EL (cell line): ENCODE data around the gene TACR1.
"Not testable (repeated sequence)": the region's sequence is repeated elsewhere in the genome, so short reads cannot be mapped to it uniquely, and the experiment has no call there.

ENCODE experiments used
- DNase-seq: peaks from one replicate; pipeline ENCODE4 v3.0.0-alpha.2; 2016

Gene TACR1

DNA sequence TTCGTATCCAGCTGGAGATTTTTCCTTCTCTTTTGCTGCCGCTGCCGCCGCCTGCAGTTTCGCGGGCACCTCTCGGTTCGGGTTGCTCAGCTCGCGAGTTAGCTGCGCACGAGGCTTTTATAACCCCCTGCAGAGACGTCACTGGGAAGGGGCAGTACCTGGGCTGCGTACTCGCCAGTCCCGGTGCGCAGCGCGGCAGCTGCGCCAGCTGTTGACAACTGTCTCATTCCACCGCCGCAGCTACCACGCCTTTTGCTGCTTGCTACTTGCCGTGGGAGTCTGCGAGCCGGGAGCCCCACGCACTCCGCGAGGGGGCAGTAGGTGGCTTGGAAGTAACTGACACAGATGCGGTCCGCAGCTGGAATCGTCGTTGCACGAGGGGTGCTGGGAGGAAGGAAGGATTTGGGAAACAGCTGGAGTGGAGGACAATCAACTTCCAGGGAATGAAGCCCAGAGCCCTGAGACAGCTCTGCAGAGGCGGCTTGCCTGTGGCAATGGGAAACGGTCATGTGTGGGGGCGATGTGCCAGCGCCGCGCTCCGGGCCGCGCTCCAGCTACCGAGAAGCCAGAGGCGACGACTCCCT, at the start of gene TACR1:
Gene TACR1, minus strand, starts transcription at position 93 of the 584 bp plus-strand sequence. CDS start 586 bp downstream, outside the sequence.
- peak; percentile 73 for DNase-seq

DNA sequence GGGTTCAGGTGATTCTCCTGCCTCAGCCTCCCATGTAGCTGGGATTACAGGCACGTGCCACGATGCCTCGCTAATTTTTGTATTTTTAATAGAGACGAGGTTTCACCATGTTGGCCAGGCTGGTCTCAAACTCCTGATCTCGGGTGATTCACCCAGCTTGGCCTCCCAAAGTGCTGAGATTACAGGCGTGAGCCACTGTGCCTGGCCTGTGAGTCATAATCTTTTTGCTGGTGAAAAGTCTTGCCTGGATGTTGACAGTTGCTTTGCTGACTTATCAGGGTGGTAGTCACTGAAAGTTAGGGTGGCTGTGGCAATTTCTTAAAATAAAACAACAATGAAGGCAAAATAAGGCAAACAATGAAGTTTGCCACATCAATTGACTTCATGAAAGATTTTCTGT, 49.3 kb upstream of the TACR1 start:
- peak; percentile 11 for DNase-seq

DNA sequence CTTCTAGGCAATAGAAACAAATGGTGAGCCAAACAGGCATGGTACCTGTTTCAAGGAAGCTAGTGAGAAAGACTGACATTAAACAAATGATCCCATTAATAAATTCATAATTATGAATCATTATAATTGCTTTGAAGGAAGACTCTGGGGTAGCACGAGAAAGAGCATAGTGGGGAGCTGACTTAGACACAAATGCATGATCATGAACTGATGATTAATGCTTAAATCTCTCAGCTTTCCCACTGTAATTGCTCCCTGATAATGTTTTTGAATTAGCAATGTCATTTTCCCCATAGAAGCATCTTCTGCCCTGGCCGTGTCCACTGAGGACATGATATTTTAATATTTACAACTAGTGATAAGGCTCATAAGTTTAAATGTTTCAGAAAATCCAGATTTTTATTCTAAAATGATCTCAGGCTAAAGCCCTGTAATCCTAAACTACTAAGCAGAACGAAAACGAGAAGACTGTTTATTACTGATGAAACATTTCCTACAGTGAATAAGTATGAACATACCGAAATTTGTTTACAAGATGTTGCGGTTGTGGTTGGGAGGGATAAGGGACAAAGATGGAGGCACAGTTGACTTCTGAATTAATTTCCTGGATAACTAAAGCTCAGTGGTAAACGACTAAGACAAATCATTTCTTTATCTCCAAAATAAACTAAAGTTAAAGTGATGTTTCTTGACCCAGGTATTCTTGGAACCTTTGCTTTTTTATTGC, 47.3 kb upstream of the TACR1 start:
- DNase-seq = peak; percentile 19

DNA sequence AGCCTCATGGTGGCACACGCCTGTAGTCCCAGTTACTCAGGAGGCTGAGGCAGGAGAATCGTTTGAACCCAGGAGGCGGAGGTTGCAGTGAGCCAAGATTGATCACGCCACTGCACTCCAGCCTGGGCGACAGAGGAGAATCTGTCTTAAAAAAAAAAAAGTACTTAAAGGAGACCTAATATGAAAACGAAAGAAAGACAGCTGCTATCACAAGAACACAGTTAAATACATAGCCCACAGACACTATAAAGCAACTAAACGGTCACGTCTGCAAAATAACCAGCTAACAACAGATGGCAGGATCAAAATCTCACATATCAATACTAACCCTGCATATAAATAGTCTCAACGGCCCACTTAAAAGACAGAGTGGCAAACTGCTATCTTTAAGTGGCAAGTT, 43.9 kb upstream of the TACR1 start:
- no peak for DNase-seq

DNA sequence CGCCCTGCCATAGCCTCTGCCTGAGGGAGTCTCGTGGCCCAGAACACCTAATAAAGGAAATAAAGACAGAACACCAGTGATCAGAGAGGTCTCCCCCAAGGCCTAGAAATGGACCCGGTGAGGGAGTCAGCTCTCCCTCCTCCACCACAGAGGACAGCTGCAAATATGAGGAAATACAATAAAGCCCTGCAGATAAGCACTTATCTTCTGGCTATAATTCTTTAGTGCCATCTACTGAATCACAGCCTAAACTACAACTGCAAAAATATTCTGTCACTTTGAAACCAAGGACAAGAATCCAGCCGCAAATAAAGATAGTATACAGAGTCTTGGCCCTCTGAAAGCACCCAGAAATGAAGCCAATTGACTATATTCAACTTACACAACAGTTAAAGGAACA, 42.4 kb upstream of the TACR1 start:
- DNase-seq = peak; percentile 25

- DNase-seq = peak; percentile 84
Measured at GRCh38 chr2:75238670-75239330, 39.5 kb upstream of the TACR1 start.

- DNase-seq = no peak
Measured at GRCh38 chr2:75237296-75237695, 38.0 kb upstream of the TACR1 start.

- no peak for DNase-seq
Measured at GRCh38 chr2:75233965-75234364, 34.6 kb upstream of the TACR1 start.

DNA sequence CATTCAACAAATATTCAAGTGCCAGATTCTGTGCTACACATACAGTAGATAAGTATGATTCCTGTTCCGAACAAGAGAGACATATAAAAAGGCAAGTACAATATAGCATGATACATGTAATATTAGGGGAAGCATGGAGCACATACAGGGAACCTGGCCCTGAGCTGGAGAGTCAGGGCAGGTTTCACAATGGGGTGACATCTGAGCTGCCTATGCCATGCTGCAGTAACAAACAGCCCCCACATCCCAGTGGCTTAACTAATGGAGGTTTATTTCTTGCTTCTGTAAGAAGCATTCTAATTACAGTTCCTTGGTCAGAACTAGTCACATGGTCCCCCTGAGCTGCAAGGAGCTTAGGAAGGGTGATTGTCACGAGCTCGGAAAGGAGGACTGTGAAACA, 27.3 kb upstream of the TACR1 start:
- DNase-seq = no peak

GRCh38 chr2:75226099-75226498, 26.8 kb upstream of the TACR1 start:
- no peak for DNase-seq

DNA sequence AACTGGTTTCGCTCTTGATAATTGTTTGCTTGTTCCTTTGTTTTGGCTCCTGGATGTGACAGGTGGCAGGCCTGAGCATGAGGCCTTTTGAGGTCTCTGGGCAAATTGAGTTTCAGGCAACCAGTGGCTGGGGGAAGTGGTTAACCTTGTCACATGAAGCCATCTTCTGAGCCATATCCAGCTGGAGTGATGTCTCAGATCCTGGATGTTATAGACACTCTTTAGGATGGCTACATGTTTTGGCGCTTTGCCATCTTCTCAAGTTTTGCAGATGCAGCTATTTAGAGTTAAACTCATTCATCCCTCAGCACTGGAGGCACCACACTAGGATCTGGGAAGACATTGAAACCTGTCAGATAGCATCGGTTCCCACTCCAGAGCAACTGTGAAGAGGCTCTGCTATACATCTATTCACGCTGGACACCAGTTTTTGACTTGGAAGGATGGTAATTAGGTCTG, 25.3 kb upstream of the TACR1 start:
- no peak for DNase-seq

DNA sequence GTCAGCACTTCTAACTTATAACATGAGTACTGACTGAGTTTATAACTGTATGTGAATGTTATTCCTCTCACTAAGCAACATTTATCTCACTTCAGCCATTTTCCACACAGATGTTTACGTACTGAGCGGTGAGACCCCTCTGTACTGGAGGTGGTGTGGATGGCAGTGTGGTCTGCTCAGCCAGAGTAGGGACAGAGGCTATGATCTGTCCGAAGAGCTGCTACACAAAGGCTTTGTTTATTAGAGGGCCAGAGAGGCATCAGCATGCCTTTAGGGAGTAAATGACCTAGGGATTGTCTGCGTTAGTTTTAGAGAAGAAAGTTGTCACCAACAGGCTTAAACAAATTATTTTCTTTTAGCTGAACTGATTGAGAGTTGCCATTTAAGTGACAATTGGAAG, 23.2 kb upstream of the TACR1 start:
- DNase-seq = no peak

GRCh38 chr2:75221862-75222261, 22.5 kb upstream of the TACR1 start:
- DNase-seq = peak; percentile 74

DNA sequence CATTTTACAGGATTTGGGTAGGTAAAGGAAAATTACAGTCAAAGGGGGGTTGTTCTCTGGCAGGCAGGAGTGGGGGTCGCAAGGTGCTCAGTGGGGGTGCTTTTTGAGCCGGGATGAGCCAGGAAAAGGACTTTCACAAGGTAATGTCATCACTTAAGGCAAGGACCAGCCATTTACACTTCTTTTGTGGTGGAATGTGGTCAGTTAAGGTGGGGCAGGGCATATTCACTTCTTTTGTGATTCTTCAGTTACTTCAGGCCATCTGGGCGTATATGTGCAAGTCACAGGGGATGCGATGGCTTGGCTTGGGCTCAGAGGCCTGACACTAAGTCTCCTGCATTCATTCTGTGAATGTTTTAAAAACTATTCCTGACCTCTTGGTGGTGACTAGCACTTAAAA, 19.9 kb upstream of the TACR1 start:
- DNase-seq = not testable (repeated sequence)

DNA sequence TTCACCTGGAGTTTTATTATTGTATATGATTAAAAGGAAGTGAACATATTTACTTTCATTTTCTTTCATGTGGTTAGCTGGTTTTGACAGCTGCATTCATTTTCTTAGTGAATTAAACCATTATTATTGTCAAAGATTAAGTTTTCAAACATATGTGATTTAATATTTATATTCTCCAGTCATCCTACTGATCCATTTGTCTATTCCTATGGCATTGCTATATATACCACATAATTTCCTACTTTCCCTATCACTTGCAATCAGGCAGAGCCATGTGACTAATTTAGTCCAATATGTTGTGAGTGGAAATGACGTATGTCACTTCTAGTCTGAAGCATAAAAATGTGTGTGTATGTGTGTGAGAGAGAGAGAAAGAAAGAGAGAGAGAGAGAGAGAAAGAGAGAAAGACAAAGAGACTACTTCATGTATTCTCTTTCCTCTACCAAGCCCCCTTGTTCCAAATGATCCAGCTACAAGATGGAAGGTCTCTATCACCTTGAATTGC, 12.0 kb upstream of the TACR1 start:
- no peak for DNase-seq

- DNase-seq = no peak
Measured at GRCh38 chr2:75210409-75210808, 11.1 kb upstream of the TACR1 start.

- no peak for DNase-seq
Measured at GRCh38 chr2:75208738-75209137, 9.4 kb upstream of the TACR1 start.

DNA sequence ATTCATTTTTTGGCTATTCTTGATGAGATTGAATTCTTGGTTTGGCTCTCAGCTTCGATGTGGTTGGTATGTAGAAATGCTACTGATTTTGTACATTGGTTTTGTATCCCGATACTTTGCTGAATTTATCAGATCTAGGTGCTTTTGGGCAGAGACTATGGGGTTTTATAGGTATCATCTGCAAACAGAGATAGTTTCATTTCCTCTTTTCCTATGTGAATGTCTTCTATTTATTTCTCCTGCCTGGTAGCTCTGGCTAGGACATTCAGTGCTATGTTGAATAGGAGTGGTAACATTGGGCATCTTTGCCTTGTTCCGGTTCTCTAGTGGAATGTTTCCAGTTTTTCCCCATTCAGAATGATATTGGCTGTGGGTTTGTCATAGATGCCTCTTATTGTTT, 5.5 kb upstream of the TACR1 start:
- DNase-seq = no peak

DNA sequence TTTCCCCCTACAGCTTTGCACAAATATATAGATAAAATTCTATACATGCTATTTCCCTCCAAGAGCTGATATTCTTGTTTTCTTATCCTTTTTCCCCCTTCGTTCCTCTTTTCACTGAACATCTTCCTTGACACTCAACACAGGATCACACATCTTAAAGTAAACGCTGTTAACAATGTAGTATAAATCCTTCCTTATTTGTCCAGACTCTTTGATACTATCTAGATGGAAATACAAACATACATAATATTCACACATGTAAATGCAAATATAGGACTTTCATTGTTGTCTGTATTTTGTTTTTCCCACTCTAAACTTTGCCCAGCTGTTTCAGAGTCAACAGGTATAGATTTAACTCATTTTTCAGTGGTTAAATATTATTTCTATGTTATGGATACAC, 3.0 kb upstream of the TACR1 start:
- no peak for DNase-seq

GRCh38 chr2:75200140-75201096, 1.1 kb upstream of the TACR1 start:
- peak; percentile 56 for DNase-seq

DNA sequence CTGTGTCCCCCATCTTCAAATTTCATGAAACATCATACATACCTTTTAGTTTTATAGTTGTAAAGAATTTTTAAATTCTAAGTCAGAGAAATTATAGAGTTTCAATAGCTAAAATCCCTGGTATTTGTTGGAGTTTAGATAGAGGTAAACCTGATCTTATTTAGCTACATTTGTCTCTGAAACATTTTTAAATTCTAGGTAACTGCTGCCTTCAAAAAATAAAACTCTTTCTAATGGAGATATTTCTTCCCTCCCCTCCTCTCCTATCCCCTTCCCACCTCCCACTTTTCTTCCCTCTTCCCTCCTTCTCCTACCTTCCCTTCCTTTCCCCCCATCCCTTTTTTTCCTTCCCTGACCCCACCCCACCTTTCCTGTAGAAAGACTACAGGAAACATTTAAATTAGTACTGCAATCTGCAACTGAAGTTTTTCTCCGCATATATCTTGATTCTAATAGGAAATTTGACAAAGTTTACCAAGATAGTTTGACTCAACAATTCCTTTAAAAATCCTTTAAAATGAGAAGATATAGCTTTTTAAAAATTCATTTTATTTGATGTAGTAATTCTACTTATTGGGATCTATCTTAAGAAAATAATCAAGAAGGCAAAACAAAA, 4.1 kb downstream of the TACR1 start:
- DNase-seq = no peak

DNA sequence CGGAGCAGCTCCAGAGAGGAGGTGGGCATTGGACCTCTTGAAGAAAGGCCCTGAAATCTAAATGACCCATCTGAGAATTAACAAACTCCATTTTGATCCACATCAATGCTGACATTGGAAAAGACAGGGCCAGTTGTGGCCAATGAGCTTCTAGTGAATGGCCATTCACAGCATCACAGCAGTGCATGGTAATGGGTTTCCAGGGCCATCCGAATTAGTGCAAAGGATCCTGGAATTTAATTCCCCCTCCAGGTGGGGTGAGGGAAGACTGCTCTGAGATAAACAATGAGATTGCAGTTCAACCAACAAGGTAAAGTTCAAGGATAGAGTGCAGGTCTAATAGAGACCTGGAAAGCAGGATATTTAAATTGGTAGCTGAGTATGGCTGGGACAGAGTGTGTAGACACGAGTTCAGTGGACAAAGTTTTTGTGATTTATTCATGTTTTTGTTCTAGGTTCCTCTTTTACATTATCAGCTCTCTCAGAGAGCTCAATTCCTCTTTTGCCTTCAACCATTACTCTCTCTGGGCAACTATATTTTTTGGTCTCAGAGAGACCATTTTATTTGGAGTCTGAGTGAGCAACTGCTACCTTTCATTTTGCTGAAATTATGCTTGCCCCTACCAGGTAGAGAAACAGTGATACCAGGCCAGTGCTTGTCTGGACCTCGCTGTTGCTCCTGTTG, 5.0 kb downstream of the TACR1 start:
- no peak for DNase-seq
